Lower lobe of right lung (tissue), 2 donors: Measurements from ENCODE around the gene PERCC1. TPM values are rescaled to one million over a fixed set of nuclear protein-coding genes. Genes with fewer than 3 reads are reported as not detected.

Experiments used
- ATAC-seq, 2 donors: fragments of 200-7000 bp; cut with Tn5 transposase; one replicate each; pipeline ENCODE4 v1.9.1; 2020 to 2022; ENCODE audit warnings: mild to moderate bottlenecking in 2 of 2, moderate library complexity in 2 of 2
- DNase-seq: peaks from one replicate; pipeline ENCODE4 v3.0.0-alpha.2; 2020
- H3K27ac ChIP-seq: fragments of 200-600 bp; one replicate; pipeline ENCODE4 v1.8.0; 2022
- H3K27me3 ChIP-seq: fragments of 200-600 bp; one replicate; pipeline ENCODE4 v1.8.0; 2022; ENCODE audit warnings: low read depth
- H3K36me3 ChIP-seq: fragments of 200-600 bp; one replicate; pipeline ENCODE4 v1.8.0; 2022; ENCODE audit warnings: mild to moderate bottlenecking
- H3K4me1 ChIP-seq: fragments of 200-600 bp; one replicate; pipeline ENCODE4 v1.8.0; 2022
- H3K4me3 ChIP-seq: fragments of 200-600 bp; one replicate; pipeline ENCODE4 v1.8.0; 2022; ENCODE audit warnings: mild to moderate bottlenecking
- H3K9me3 ChIP-seq: fragments of 200-600 bp; one replicate; pipeline ENCODE4 v1.8.0; 2022
- intact Hi-C: fragments of 100-400 bp; cut with DNase I; formaldehyde crosslinking; loops from one replicate; pipeline ENCODE4 v1.11.0; 2022
- total RNA-seq: library from RNA; stranded (reverse); fragmentation: NEBNext Ultra II Directional; extraction: Animal tissue kit (Norgen Biotek cat#: 25700); gene quantifications from one replicate; pipeline ENCODE4 v1.2.1, GENCODE V29; 2021
- TF ChIP-seq, protein P1 (sequence below): fragments of 200-600 bp; IDR thresholded peaks from one replicate; pipeline ENCODE4 v1.8.0; 2022; ENCODE audit warnings: antibody characterized with exemption, mild to moderate bottlenecking
- donor health status: DM: no; HTN: yes; CAD: no; lungs with severe emphysema.

PERCC1 gene
- total RNA-seq, 1 donor from 2014 or later = not detected

DNA sequence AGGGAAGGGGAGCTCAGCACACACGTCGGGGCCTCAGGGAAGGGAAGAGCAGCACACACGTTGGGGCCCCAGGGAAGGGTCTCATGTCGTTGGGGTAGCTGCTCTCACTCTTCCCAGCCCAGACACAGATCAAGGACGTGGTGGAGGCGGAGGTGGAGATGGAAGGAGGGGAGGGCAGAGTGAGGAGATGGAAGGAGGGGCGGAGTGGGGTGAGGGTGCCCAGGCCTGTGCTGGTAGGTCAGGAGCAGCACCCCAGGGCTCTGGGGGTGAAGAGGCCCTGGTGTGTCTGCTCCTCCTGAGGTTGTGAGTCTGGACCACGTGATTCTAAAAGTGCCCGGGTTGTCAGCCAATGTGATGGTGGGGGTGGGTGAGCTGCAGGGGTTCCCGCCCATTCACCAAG, 29.1 kb downstream of the PERCC1 start:
- Histone ChIP-seq H3K4me1 (no peaks in the 10 kb centered on the region), H3K9me3 (no peaks in the 10 kb centered on the region), H3K27ac (no peak overlapping the region), H3K4me3 (no peak overlapping the region), H3K36me3 (peaks cover 81% of the 10 kb centered on the region), H3K27me3 (no peaks in the 10 kb centered on the region)
- intact Hi-C loops = no loop called here
- TF ChIP-seq, protein P1, sequence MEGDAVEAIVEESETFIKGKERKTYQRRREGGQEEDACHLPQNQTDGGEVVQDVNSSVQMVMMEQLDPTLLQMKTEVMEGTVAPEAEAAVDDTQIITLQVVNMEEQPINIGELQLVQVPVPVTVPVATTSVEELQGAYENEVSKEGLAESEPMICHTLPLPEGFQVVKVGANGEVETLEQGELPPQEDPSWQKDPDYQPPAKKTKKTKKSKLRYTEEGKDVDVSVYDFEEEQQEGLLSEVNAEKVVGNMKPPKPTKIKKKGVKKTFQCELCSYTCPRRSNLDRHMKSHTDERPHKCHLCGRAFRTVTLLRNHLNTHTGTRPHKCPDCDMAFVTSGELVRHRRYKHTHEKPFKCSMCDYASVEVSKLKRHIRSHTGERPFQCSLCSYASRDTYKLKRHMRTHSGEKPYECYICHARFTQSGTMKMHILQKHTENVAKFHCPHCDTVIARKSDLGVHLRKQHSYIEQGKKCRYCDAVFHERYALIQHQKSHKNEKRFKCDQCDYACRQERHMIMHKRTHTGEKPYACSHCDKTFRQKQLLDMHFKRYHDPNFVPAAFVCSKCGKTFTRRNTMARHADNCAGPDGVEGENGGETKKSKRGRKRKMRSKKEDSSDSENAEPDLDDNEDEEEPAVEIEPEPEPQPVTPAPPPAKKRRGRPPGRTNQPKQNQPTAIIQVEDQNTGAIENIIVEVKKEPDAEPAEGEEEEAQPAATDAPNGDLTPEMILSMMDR = no peak
- DNase-seq (peak; percentile 35), ATAC-seq (no peak)

- no peaks in the 10 kb centered on the region for H3K27me3 ChIP-seq
- H3K27ac ChIP-seq = no peak overlapping the region
- no peak overlapping the region for H3K4me3 ChIP-seq
- TF ChIP-seq, protein P1 = no peak
- DNase-seq = peak; percentile 37
- ATAC-seq = peak in 1 of 2 donors; percentile 6
- H3K4me1 ChIP-seq = no peaks in the 10 kb centered on the region
- peaks cover 74% of the 10 kb centered on the region for H3K36me3 ChIP-seq
- no peaks in the 10 kb centered on the region for H3K9me3 ChIP-seq
- intact Hi-C loops = no loop called here
Measured at GRCh38 chr16:1460602-1461138, 29.8 kb downstream of the PERCC1 start.

DNA sequence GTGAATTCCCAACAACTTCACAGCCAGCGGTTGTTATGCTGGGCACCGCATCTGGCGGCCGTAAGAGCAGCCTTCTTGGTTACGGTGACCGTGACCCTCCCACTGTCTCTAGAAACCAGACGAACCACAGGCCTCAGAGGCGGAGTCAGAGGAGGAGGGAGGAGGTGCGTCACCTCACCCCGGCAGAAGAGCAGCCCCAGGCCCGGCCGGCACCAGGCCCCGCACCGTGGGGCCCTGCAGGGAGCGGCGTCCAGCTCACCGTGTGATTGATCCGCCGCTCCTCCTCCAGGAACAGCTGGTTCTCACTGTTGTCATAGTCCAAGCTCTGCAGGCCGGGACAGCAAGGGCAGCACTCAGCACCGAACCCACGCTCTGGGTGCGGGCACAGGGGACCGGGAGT, 30.3 kb downstream of the PERCC1 start:
- DNase-seq (no peak), ATAC-seq (no peak)
- TF ChIP-seq, protein P1 = no peak
- Histone ChIP-seq H3K36me3 (peaks cover 70% of the 10 kb centered on the region), H3K9me3 (no peaks in the 10 kb centered on the region), H3K4me1 (no peaks in the 10 kb centered on the region), H3K27ac (no peak overlapping the region), H3K4me3 (no peak overlapping the region), H3K27me3 (no peaks in the 10 kb centered on the region)
- intact Hi-C loops = no loop called here

DNA sequence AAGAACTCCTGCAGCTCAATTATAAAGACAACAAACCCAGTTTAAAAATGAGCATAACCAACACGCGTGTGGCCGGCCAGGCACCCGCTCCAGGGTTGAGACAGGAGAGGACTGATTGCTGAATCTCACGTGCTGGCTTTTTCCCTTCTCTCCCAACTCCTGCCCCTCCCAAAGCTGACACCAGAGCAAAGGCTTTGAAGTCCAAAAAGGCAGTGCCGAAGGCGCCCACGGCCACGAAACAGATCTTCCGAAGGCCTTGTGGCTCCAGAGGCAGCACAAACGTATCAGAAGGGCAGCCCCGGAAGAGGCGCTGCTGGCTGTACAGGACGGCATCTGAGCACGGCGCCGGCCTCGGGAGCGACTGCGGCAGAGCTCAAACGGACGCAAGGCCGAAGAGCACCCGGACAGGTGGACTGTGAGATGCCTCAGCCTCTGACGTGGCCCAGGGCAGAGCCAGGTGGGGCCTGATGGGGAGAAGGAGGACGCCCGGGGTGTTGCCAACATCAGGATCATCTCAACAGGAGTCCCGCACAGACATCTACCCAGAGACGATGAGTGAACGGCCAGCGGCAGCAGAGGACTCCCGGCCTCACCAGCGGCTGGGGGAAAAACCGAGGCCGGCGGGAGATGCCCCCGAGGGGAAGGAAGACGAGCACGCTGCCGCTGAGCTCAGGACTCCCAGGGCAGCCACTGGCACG, 33.5 kb downstream of the PERCC1 start:
- Histone ChIP-seq H3K9me3 (no peaks in the 10 kb centered on the region), H3K27me3 (no peaks in the 10 kb centered on the region), H3K27ac (no peak overlapping the region), H3K4me1 (no peaks in the 10 kb centered on the region), H3K36me3 (peaks cover 40% of the 10 kb centered on the region), H3K4me3 (no peak overlapping the region)
- ATAC-seq (no peak), DNase-seq (peak; percentile 36)
- intact Hi-C loops = no loop called here
- TF ChIP-seq, protein P1 = no peak

- no peaks in the 10 kb centered on the region for H3K9me3 ChIP-seq
- H3K27me3 ChIP-seq = no peaks in the 10 kb centered on the region
- peaks cover under 1% of the 10 kb centered on the region for H3K4me1 ChIP-seq
- intact Hi-C loops = no loop called here
- peaks cover 39% of the 10 kb centered on the region for H3K36me3 ChIP-seq
- no peak for ATAC-seq
- TF ChIP-seq, protein P1 = no peak
- peak; percentile 35 for DNase-seq
- no peak overlapping the region for H3K4me3 ChIP-seq
- H3K27ac ChIP-seq = no peak overlapping the region
Measured at GRCh38 chr16:1464894-1465566, 34.2 kb downstream of the PERCC1 start.
